GM10266 (cell line): ENCODE data around the gene ASTN2.

Experiments used
- DNase-seq: peaks from one replicate; pipeline ENCODE4 v3.0.0; 2012; ENCODE audit errors: extremely low spot score
- TF ChIP-seq, protein P1 (sequence below): IDR thresholded peaks from 2 replicates; pipeline ENCODE4 v1.5.1; 2012; ENCODE audit warnings: mild to moderate bottlenecking, low read depth; ENCODE audit not compliant: control insufficient read depth, insufficient read depth; ENCODE audit errors: missing control alignments

The ASTN2 gene

DNA sequence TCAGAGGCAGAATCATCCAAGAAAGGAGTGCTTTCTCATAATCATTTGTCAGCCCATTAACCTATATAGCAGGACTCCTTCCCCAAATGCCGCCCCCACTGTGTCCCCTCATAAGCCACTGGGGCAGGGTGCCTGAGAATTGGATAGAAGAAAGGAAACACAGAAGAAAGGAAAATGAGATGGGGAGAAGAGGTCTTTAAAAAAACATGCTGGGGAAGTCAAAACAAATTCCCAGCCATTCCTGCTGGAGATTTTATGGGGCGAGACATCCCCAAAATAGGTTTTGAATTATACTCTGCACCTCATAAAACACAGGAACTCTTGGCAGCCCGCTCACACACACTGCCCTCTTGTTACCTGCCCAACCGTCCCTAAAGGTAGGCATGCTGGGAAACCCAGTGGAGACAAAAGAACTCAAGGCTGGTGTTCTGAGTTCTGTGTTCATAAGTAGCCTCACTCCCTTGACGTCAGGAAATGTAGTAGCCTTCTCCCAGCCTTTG, 19.7 kb downstream of the ASTN2 start:
- no peak for DNase-seq
- TF ChIP-seq, protein P1, sequence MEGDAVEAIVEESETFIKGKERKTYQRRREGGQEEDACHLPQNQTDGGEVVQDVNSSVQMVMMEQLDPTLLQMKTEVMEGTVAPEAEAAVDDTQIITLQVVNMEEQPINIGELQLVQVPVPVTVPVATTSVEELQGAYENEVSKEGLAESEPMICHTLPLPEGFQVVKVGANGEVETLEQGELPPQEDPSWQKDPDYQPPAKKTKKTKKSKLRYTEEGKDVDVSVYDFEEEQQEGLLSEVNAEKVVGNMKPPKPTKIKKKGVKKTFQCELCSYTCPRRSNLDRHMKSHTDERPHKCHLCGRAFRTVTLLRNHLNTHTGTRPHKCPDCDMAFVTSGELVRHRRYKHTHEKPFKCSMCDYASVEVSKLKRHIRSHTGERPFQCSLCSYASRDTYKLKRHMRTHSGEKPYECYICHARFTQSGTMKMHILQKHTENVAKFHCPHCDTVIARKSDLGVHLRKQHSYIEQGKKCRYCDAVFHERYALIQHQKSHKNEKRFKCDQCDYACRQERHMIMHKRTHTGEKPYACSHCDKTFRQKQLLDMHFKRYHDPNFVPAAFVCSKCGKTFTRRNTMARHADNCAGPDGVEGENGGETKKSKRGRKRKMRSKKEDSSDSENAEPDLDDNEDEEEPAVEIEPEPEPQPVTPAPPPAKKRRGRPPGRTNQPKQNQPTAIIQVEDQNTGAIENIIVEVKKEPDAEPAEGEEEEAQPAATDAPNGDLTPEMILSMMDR, result no peak

DNA sequence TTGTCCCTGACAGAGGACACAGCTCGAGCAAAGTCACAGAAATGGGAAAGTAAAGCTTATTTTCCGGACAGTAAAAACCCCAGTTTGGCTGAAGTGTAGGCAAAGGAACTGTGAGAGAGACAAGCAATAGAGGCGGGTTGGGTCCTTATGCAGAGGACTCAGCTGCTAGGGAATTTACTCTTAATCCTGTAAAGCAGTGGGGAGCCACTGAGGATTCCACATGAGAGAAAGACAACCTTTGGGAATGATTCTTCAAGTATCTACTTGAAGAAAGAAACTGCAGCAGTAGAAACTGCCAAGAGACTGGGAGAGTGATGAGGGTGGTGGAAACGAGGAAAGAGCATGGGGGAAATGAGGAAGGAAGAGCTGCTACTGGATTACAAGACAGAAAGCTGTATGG, 20.2 kb downstream of the ASTN2 start:
- TF ChIP-seq, protein P1, result no peak
- DNase-seq, result no peak

DNA sequence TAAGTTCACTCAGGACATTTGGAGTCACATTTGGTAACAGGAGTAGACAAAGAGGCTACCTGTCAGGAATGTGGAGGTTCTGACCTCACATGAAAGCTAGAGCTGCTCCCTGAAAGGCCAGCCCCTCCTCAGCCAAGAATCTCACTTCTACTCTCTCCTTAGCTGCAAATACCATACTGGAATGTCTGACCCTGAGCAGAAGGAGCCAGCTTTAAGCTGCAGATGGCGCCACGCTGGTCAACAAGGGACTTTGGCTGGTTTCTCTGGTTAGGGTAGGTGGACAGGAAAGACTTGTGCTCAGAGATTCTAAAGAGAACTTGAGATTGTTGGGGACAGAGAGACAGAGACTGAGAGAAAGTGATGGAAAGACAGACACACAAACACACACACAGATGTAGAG, 21.9 kb downstream of the ASTN2 start:
- TF ChIP-seq, protein P1, result no peak
- no peak for DNase-seq

DNA sequence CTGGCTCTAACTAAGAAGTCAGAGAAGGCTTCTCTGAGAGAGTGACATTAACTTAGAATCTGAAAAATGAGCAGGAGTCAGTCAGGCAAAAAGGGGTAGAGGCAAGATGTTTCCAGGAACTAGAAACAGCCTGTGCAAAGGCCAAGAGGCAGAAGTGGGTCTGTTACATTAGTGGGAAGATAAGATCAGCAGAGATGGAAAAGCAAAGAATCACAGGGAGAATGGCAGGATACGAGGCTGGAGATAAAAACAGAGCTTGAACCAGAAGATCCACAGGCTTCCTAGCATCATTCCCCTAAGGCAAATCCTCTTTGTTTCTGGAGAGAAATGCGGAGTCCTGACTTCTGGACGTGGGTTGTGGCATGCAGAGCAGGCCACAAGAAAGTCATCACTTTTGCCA, 27.4 kb downstream of the ASTN2 start:
- DNase-seq, result no peak

DNA sequence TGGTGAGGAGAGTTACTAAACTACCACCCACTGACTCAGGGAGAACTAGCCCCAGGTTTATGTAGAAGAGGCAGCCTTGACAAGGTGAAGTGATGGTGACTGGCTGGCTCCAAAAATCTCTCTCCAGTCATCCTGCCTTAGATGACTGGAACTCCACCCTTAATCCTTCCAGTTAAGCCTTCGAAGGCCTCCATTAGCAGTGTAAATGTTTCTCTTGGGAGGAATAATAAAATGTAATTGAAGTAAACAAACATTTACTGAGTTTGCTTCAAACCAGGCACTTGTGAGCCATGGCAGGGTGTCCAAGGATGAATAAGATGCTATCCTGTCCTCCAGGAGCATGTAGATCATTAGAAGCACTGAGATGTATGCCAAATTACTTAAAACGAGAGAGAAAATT, 35.5 kb downstream of the ASTN2 start:
- TF ChIP-seq, protein P1, result no peak
- no peak for DNase-seq

More for the DNA sequence above, 27.4 kb downstream of the ASTN2 start:
- TF ChIP-seq, protein P1, result no peak

DNA sequence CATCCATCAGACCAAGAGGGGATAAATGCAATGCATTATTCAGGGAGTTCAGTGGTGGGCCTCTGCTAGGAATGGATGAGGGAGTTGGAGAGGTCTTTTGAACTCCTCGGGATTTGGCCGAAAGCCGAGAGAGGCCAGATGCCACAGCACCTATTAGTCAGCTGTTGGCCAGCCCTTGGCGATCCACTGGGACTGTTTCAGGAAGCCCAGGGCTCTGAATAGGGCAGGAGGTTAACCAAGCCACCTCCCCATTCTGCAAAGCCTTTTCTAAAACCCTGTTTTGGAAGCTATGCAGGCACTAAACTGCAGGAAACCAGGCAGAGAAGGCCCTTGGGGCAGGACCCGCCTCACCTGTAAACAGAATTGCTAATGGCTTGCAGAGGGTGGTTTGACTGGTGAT, 37.8 kb downstream of the ASTN2 start:
- TF ChIP-seq, protein P1, result no peak
- DNase-seq, result no peak

DNA sequence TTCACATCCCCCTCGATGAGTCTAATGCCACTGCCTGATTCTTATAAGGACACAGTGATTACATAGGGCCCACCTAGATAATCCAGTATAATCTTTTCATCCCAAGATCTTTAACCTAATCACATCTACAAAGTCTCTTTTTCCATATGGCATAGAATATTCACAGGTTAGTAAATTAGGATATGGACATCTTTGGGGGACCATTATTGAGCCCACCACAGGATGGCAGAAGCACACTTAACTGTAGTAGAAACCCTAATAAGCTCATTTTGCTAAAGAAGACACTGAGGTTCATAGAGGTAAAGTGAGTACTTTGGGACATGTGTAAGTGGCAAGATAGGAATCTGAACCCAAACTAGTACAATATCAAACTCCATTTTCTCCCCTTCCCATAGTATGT, 38.9 kb downstream of the ASTN2 start:
- no peak for DNase-seq

More for the DNA sequence above, 38.9 kb downstream of the ASTN2 start:
- TF ChIP-seq, protein P1, result no peak
